NCI-H2107 treated with DMSO at 0.1 percent for 48 hours (cell line): ENCODE measurements around the gene ISX.

ENCODE experiments used
- DNase-seq: peaks from one replicate; lab custom pipeline; 2025; ENCODE audit not compliant: unreplicated experiment; lab: John Stamatoyannopoulos, UW

ISX gene

DNA sequence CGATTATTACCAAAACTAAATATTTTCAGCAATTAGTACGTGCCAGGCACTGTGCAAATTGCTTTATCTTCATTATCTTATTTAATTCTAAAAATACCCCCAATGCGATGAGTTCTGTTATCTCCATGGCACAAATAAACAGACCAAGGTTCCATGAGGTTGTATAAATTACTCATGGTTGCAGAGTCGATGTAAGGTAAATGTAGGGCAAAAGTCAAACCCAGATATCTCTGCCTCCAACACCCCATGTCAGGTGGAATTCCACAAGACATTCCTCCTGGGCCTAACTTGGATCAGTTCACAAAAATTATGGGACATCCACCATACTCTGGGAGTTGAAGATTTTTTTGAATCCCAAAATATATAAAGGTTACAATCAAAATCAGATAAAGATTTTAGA, 43.7 kb downstream of the ISX start:
- DNase-seq, result no peak

DNA sequence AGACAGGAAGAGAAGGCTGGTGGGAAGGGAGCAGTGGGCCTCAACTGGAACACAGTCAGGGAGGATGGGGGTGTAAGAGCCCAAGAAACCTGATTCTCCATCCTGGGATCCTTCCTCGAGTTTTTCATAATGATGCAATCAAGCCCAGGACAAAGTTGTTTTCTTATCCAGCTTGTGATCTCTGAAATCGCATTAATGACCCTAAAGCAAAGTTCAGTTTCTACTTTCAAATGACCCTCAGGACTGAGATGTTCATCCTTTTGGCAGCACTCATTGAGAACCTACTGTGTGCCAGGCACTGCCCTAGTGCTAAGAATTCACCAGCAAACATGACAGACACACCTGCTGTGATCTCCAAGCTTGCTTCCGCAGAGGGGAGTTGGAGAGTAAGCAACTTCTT, 45.3 kb downstream of the ISX start:
- no peak for DNase-seq

DNA sequence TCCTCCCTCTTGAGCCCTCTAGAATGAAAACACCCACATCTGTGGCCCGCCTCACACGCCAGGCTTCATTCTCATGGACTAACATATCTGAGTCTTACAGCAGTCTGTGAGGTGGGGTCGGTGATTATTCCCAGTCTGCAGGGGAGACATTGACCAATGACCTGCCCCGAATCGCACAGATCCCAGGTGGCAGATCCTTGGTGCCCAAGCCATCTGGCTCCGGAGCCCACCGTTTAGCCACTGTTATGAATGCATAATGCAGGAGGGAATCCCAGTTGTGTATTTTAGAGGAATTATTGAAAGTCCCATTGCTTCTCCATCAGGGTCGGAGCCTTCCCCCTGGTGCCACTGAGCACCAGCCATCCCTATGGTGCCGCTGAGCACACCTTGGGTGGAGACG, 47.4 kb downstream of the ISX start:
- DNase-seq, result no peak

DNA sequence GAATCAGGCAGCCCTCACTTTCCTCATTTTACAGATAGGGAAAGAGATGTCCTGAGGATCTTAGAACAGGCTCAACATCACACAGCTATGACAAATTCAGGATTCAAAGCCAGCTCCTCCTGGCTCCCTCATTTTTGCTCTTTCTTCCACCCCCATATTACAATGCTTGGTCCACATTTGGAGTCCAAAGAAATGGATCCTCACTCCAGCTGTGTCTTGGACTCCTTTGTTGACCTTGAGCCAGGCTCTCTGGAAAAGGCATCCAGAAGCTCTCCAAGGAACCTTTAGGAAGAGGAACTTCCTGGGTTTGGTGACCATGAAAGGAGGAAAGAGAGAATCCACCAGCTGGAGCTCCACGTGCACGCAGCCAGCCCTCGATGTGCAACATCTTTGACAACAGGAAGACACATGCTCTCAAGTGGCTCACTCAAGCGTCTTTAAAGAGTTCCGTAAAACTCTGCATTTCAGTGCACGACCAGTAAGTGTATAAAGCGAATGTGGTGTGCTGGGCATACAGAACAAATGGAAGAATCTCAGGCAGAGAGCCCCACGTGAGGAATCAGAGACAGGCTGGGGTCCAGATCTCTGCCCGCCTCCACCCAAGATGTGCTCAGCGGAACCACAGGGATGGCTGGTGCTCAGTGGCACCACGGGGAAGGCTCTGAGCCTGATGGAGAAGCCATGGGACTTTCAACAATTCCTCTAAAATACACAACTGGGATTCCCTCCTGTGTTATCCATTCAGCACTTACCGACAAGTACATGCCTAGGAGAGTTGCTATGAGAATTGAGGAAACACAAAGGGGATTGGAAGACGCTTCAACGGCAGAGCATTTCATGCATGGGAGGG, 48.4 kb downstream of the ISX start:
- DNase-seq, result no peak

DNA sequence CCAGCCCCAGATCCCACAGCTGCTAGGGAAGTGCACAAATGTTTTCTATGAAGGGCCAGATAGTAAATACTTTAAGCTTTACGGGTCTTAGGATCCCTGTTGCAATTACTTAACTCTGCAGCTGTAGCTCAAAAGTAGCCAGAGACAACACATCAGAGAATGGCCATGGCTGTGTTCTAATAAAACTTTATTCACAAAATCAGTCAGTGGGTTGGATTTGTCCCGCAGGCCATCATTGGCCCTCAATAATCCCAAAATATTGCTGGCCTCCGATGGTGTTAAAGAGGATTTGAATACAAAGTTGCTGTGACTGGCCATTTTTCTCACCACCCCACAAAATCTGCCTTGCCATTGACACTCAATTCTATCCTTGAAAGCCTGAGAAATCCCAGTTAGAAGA, 49.6 kb downstream of the ISX start:
- DNase-seq, result no peak

DNA sequence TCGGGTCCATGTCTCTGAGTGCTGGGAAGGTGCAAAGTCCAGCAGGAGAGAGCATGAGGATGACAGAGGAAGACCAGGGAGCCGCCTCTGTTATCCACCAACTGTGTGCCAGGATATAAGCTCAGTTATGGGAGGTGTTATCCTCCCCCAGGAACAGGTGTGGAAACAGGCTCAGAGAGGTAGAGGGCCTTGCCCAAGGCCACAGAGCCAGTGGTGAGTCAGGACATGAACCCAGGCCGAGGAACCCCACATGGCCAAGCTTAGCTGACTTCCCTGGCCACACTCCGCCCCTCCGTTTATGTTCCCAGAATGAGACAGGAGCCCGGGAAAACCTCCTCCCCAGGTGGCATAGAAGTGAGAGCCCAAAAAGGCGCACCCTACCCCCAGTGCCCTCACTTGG, 50.3 kb downstream of the ISX start:
- no peak for DNase-seq

DNA sequence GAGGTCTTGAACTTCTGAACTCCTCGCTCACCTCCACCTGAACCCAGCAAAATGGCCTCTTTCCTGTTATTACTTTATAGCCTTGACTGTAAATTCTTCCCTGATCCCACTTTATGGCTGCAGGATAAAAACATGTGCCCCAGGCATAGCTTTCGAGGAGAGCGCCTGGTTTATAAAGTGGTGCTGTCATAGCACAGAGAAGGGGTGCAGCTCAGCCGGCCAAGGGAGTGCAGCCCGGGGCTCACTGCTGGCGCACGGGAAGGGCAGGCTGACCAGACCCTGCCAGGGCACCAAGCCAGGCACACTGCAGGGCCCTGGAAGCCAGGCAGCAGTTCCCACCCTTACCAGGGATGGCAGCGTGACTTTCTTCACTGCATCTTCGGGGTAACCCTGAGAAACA, 50.9 kb downstream of the ISX start:
- DNase-seq, result no peak

DNA sequence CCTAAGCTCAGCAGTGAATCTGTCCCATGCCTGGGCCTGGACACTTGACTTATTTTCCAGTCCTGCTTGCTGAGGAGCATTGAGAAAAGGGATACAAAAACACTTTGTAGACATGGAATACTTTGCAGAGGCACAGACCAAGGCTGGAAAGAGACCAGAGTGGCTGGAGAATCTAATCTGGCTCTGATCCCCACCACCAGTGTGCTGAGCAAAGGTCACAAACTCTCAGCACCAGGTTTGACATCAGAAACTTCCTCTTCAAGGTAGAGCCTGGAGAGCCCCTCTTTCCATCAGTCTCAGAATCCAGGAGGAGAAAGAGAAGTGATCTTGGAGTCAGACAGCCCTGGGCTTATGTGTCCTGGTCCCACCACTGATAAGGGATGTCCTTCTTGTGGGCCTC, 53.5 kb downstream of the ISX start:
- DNase-seq, result no peak

DNA sequence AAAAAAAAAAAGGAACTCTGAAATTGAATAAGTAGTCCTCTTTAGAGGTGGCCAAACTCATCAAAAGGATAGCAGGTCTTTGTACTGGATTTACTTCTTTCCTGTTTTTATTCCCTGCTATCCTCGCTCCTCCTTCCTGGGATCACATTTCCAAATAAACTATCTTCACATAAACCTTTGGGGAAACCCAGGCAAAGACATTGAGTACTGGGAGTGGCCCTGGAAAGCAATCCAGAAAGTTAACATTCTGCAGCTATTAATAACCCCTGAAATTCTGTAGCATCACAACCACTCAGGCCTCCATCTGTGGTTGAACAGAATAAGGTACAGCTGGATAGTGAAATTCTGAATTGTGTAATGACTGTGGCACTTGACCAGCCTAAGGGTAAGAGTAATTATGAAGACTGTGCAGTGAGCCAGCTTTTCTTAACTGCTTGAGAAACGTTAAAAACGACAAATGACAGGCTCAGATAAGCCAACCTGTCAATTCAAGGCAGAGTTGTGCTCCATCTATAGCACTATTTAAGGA, 58.8 kb downstream of the ISX start:
- DNase-seq, result no peak

DNA sequence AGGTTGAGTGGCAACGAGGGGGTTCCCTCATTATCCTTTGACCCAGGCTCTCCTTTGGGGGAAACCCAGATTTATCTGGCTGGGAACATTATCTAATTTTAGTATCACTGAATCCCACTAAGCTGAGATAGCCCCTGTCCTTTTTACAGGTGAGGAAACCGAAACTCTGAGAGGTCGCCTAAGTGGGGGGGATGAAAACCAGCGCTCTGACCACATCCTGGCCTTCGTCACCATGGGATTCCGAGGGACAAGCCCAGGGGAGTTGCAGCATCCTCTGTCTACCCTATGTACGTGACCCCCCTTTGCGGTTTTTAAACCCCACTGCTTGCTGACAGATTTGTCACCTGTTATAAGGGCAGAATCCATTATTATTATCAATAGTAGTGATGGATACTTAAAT, 61.0 kb downstream of the ISX start:
- no peak for DNase-seq

DNA sequence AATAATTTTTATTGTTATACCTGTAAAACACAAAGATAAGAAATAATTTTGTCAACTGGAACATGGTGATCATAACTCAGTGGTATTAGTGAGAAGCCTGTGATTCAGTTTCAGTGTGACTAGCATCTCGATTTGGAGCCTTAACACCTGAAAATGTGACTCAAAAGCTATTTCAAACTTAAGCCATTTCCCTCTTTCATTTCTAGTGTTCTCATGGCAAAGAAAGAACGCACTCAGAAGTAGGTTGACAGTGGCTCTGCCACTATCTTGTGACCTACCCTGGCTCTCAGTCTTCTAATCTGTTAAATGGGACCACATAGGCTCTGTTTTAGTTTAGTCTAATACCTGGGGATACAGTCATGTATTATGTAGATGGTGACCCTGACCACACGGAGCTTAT, 62.7 kb downstream of the ISX start:
- DNase-seq, result no peak

DNA sequence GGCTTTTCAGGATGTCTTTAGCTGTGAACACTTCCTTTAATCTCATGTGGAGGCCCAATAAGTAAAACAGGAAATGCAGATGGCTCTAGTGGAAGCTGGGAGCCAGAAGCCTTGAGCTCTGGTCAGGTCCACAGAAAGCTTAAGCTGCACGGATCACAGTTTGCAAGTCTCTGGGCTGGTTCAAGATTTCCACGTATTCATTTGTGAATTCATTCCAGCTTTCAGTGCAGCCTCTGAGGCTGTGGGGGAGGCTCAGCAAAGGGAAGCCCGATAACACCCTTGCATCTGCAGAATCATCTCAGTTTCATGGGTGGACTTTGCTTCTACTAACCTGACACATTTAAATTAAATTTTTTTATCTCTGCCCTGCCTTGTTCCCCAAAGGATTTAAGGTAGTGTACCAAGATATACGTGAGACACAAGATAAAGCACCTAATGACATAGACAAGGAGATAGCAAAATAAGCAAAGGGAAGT, 65.6 kb downstream of the ISX start:
- DNase-seq, result no peak

DNA sequence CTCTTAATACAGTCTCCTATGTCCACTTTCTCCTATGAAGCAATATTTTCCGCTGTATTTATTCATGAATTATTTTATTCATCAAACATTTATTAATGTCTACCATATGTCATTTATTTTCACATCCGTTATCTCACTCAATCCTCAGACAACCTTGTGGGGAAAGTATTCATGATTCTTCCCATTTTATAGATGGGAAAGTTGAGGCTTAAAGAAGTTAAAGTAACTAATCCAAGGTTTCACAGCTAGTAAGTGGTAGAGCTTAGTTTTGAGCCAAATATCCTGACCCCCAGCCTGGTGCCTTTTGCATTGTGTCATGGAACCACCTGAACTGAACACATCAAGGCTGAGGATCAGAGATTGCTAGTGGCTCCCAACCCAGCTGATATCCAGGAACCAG, 66.6 kb downstream of the ISX start:
- no peak for DNase-seq

DNA sequence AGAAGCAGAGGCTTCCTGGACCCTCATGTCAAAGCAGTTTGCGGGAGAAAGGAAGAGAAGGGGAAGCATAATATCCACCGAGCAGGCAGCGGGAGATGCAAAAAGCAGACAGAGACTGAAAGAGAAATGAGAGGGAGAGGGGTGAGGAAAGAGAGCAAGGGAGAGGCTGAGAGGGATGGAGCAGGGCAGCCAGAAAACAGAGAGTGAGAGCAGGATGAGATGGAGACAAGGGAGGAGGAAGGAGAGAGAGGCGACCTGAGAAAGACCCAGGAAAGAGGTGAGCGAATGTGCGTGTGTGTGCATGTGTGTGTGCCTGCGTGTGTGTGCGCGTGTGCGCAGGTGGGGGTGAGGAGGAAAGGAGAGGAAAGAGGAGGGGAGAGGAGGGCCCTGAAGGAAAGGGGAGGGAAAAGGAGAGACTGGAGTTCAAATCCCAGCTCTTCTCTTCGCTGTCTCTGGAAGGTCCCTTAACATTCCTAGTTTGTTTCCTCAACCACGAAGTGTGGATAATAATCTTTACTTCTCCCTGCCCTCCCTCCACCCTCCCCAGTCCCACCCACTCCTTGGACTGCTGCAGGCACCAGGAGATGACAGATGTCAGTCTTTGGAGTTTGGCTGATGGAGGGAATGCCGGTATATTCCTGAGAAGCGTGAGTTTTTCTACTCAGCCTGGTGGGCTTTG, 67.9 kb downstream of the ISX start:
- DNase-seq, result no peak

DNA sequence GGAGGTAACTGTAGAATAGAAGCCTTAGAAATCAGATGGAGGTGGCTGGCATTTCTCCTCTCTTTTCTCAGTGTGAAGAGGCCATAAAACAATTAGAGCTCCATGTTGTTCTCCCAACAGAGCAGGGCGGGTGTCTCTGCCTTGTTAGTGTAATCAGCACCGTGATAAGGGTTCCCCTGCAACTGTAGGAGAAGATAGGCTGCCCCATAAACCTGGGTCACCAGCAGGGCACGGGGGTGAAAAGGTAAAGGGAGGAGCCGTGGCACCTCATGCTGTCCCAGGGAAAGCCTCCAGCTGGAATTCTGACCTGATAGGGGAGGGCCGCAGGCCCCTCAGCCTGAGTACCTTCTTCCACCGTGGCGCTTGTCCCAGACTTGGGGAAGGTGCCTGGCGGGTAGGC, 68.7 kb downstream of the ISX start:
- DNase-seq, result no peak

DNA sequence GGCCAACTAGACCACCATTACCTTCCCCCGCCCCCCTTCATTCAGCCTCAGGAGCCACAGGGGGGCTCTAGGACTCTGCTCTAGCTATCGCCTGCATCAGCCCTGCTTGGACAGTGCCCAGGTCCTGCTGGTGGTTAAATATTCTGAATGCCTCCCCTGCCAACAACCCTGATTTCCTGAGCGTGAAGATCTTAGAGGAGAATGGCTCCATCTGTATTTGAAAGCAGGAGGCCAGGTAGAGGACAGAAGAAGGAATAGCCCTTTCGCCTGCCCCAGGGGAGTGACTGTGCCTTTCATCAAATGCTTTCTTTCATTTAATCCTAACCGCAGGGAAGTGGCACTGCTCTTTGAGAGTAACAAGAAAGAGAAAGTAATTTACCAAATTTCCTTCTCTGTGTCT, 69.2 kb downstream of the ISX start:
- DNase-seq, result no peak
